HG03575 (cell line): Measurements from ENCODE around the gene USP24.
"Not testable (repeated sequence)": the region's sequence is repeated elsewhere in the genome, so short reads cannot be mapped to it uniquely, and the experiment has no call there.

Experiments
- ATAC-seq: cut with Tn5 transposase; IDR thresholded peaks from one replicate; pipeline ENCODE4 v1.9.1; 2021; ENCODE audit not compliant: unreplicated experiment, insufficient number of reproducible peaks, low FRiP score; ENCODE audit errors: extremely low read depth

Gene USP24

DNA sequence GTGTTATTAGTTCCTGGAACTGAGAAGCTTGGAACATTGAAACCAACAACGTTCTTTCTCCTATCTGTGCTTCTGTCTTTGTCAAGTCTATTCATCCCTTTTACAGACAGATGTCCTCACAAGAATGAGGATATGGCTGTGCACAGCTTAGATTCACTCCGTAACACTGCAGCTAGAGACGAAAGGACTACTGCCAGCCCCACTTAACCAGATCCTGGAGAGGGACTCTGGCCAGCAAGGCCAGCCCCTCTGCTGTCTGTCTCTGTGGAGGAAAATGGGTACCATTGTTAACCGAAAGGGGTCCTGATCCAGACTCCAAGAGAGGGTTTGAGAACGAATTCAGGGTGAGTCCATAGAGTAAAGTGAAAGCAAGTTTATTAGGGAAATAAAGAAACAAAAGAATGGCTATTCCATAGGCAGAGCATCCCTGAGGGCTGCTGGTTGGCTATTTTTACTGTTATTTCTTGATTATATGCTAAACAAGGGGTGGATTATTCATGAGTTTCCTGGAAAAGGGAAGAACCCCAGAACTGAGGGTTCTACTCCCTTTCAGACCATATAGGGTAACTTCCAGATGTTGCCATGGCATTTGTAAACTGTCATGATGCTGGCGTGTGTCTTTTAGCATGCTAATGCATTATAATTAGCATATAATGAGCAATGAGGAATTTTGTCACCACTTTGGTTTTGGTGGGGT, 17.4 kb upstream of the USP24 start:
- ATAC-seq: no peak

DNA sequence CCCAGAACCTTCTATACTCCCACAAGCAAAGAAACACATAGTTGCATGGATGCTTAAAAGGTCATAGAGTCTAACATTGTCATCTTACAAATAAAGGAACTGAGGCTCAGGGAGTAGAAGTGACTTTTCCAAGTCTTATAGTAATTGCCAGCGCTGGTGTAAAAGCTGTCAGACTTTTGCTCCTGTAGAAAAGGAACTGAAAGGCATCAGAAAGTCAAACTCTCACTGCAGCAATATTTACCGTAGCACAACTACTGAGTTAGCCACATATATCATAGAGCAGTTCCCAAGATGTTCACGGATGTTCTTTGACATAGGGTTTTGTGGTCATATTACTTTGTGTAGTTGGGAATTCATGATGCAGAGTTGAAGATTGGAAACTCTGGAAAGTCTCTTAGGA, 16.6 kb upstream of the USP24 start:
- ATAC-seq: no peak

DNA sequence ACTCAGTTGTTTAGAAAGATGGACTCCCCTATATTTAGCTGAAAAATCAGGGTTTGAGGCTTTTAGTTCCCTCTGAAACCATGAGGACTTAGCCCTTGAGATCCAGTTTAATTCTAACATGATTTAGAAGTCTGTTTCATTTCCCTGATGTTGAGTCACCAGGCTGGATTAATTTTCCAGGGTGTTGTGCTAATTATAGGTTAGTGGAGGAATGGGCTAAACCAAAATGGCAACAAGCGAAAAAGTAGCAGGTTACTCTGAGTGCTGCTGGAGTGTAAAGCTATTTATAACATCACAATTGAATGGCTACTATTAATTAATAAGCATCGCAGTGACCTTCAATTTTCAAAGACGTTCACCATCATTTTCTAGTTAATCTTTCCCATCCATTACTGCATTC, 15.5 kb upstream of the USP24 start:
- no peak for ATAC-seq

DNA sequence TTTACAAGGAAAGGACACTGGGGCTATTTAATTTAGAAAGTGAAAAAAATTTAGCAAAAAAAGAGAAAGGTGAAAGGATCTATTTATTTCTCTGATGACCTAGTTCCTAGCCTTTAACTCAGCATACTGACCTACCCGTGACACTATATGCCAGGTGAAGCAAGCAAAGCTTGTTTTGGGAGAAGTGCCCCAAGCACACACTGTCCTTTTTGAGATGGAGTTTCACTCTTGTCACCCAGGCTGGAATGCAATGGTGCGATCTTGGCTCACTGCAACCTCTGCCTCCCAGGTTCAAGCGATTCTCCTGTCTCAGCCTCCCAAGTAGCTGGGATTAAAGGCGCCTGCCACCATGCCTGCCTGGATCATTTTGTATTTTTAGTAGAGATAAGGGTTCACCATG, 14.6 kb upstream of the USP24 start:
- not testable (repeated sequence) for ATAC-seq

DNA sequence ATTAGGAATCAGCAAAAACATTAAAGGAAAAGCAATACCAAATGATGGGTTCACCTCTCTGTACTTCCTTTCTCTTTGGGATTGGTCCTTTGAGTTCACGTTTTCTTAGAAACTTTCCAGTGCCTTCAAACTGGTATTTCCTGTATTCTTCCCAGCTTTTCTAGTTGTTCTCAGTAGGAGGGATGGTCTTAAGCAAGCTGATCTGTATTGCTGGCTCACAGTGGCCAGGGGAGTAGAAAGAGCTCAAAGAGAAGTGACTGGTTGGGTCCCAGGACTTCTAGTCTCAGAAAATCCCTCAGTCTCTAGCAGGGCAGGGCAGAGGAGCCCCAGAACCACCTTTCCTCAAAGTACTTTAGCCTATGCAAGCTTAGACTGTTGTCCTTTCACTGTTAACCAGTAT, 10.1 kb upstream of the USP24 start:
- ATAC-seq: no peak

DNA sequence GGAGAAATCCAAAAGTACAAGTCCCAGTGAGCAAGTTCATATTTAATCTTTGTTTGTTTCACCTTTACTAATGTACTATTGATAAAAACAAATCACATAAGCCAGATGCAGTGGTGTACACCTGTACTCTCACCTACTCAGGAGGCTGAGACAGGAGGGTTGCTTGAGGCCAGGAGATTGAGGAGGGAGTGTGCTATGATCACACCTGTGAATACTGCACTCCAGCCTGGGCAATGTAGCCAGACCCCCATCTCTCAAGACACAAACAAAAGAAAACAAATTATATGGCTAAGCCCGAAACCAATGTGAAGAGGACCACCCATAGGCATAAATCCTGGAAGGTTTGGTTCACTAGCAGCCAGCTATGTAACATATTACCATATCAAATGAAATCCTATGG, 9.6 kb upstream of the USP24 start:
- no peak for ATAC-seq

DNA sequence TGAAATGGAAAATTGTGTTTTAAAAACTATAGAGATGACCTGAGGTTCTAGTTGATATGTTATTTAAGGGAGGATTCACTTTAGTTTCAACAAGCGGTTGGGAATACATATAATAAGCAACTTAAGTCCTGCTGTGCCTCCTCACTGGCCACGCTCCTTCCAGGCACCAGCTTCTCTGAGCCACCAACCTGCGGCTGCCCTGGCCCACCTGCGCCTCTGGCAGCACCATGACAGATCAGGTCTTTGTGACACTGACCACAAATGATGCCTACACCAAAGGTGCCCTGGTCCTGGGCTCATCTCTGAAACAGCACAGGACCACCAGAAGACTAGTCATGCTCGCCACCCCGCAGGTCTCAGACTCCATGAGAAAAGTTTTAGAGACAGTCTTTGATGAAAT, 7.0 kb upstream of the USP24 start:
- ATAC-seq: no peak

DNA sequence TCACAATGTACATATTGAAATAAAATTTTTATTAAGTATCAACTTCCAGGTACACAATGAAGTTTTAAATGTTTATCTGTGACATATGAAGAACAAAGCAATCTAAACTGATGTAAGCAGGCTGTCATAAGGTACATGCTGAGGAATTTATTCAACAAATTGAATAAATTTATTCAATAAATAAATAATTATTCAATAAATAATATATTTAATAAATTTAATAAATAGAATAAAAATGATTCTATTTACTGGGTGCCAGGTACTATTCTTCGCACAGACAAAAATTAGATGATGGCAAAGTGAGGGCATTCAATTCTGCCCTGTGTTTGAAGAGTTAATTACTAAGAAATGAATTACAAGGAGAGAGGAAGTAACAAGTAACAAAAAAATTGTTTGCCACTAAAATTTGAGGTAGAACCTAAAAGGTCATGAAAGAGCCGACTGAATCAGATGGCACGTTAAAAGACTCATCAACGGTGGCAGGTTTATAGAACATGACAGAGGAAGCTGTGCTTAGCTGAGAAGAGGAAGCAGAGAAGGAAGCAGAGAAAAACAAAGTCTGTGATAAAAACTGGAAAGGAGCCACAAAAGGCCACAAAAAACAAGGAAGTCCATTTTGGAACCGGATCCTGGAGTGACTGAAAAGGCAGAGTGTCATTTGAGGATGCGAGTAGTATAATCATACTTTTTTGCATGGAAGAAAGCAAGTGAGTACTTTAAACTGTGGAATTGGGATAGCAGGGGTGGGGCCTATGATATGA, 2.2 kb upstream of the USP24 start:
- ATAC-seq: no peak

DNA sequence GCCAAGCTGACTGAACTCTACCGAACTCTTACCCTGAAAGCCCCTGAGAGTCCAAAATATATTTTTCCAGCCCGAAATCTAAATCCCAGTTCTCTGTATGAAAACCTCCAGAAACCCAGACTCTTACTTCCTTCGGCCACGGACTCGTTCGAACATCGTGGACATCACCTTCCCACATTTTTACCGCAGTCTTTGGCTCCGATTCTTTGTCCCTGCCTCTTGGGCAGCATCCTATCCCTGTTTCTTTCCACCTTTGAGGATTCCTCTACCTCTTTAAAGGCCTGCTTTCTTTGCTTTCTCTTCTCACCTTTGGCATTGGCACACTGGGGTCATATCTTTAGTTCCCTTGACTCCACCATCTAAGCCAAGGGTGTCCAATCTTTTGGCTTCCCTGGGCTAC, 932 bp upstream of the USP24 start:
- no peak for ATAC-seq

DNA sequence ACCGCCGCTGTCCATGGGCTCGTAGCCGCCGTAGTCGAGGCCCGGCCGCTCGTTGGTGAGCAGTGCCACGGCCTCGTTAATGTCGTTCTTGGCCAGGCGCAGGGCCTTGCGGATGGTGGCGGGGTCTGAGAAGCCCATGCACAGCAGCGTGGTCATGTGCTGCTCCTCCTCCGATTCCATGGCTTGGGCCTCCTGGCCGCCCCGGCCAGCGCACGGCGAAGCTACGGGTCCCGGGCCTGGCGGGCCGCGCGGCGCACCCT, 300 bp downstream of the USP24 start:
- no peak for ATAC-seq

DNA sequence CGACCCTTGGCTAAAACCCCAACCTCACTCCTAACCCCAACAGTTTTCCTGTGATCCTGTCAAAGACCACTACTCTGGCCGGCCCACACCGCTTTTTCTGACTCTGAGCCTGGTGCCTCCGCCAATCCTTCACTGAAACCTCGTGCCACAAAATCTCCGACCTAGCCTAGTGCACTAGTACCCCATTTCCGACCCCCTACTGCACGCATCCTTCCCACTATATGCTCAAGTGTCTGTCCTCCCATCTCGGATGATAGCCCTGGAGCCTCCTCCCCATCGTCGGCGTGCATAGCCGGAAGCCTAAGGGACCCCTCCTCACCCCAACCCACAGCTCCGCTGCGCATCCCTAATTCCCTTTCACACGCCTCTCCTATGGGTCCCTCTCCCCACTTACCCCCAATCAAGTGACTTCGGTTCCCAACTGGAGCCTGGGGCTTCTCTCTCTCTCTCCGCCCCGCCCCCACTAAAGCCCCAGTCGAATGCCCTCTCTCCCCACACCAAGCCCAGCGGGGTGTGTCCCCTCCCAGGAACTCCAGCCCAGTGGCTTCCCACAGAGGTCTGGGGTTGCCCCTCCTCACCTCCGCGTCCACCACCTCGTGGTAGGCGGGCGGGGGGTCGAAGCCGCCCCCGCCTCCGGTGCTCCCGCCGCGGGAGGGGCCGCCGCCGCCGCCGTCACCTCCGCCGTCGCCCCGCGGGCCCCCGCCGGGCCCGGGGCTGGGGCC, 791 bp downstream of the USP24 start:
- ATAC-seq: no peak

DNA sequence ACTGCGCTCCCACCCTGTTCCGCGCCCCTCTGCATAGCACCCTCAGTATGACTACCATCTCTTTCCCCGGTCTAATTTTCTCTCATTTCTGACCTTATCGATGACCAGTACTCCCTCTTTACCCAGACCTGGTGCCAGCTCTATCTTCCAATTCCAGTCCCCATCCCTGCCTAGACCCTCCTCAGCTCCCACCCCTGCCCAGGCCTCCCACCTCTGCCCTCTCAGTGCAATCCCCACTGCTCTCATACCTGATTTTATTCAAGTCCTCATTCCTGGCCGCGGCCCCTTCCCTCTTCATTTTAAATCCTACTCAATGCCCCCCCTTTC, 1.3 kb downstream of the USP24 start:
- no peak for ATAC-seq

DNA sequence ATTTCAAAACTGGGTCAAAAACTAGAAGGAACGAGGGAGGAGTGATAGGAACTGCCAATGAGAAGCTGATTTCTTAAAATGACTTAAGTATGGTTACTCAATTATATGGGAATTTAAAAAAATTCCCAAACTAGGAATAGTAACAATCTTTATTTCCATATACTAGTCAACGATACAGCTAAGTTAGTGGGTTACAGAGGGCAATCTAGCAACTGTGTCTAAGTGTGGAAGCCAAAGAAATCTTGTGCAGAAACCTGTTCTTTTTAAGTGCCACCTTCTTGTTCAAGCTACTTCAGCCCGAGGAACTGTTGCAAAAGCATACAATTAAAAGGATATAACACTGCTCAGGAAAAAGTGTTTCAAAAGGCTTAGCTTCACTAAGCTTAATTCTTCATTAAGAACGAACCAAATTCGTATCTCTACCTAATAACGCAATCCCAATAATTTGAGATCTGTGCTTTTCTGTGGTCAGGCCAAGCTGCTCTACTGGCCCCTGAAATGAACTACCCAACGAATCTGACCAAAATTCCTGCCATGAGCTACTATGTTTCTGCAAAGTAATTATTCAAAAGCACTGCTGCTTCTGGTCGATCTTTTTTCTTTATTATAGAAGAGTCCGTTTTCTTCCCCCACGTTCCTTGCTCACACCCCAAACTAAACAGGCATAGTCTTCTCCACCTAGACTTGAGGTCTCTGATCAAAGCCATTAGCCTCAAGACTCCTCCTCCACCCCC, 1.8 kb downstream of the USP24 start:
- no peak for ATAC-seq

DNA sequence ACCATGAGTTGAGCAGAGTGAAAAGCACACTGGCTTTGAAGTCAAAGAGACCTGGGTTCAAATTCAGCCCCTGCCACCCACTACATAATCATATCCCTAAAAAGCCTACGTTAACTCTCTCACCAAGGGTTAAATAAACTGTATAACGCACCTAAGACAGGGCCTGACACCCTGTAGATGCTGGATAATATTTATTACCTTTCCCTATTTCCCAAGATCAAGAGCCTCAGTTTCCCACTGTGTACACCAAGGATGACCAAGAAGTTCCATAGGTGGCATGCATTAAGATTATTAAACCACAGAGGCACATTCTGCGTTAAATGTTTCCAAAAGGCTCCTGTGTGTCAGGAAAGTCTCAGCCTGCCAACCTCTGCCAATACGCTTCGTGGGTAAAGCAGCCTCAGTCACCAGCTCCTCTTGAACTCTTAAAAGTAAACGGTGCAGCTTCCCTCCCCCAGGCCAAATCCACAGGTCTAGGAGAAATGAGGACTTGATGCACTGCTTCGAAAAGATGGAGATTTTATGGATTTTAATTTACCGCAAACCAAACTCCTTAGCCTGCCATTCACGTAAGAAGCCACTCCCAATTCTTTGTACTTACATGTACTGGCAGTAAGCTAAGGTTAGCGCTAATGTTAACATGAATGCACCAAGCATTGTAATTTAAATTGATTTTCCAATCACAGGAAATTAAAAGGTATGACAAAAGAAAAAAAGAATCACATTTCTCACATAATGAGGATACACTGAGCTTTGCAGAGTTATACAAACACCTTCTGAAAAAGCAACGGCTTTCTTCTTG, 2.6 kb downstream of the USP24 start:
- no peak for ATAC-seq

DNA sequence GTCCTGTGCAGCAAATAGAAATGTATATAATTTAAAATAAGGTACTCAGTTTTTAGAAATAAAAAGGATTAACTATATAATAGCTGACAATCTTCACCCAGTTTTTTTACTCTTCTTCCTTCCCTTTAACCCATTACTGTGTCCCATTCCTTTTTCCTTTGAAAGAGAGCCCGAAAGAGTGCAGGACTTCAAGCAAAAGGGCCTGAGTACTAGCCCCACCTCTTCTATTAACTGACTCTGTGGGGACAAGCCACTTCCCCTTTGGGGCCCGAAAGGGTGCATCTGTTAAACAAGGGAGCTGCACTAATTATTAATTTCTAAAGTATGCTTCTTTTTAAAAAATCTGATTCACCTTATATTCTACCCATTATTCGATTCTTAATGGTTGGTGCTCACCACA, 3.3 kb downstream of the USP24 start:
- ATAC-seq: no peak

DNA sequence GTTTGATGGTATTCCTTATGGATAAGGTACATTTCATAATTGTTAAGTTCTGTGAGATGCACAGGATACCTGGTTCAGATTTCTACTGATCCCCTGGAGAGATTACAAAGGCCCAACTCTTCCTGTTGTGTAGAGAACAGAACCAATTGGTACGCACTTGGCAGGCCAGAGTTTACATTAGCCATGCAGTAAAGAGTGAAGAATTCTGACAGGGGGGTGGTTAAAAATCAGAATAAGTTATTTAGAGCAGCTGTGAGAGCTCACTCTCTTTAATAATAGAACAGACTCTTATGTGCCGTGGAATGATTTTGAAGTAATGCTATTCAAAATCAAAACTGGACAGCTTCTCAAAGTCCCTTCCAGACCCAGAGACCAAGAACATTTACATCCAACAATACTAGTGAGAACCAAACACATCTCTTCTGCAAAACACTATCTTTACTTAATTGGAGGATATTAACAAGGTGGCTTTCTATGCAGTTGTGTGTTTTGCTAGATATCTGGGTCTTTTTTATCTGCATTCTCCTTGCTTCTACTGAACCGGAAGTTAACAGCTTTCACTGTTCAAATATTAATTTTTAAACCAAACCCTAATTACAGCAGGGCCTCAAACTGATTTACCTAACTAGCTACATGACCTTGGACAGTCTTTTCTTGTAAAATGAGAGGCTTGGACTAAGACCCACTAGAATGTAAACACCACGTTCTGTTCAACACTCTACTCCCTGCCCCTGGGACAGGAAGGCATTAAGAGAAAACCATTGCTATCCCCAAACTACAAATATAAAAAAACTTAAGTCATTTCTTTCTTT, 4.0 kb downstream of the USP24 start:
- no peak for ATAC-seq

DNA sequence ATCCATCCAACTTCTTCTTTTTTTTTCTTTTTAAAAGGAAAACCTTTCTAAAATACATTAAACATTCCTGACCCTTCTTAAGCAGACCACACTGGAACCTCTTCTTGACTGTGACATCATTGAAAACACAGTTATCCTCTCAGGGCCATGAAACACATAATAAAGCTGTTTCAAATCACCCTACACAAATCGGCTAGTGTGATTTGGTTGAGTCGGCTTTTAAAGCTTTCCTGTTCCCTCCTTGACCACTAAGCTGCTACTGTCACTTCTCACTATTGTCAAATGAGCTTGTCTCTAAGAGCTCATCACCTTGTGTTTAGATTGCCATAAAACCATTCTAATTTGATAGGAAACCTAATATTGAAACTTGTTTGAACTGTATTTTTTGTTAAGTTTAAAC, 5.9 kb downstream of the USP24 start:
- ATAC-seq: no peak

DNA sequence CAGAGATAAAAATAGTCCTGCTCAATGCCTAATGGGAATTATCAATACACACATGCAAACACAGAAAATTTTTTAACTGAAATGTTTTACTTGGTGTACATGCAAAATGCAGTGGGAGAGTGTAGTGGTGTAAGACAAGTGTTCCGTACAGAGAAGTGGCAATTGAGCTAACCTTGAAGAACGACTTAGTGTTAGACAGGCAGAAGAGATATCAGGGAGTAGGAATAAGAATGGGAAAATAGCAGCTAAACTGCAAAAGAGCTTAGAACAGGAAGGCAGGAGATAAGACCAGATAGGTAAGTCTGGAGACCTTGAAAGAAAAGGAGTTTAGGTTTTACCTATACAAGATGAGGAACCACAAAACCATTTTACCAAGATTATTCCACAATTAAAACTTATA, 9.0 kb downstream of the USP24 start:
- no peak for ATAC-seq
